ENCODE data around the gene NOVA2.

NOVA2 gene

DNA sequence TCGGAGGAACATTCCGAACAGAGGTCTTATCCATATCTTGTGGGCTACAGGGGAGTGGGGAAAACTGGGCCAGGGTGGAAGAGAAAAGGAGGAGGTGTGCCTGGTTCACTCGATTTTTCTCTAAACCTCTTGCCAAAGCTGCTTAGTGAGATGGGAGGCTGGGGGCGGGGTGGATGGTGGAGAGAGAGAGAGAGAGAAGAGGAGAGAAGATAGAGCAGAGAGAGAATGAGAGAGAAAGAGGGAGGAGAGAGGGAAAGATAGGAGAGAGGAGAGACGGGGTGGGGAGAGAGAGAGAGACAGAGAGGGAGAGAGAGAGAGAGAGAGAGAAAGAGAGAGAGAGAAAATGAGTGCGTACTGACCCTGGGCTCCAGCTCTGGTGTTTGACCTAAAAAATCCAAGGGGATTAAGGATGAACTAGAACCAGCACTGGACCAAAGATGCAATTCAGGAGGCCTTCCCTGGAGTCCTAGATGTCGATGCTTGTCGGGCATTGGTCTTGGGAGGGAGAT lies 14.1 kb downstream of the NOVA2 start:
- DNase-seq: no peak

DNA sequence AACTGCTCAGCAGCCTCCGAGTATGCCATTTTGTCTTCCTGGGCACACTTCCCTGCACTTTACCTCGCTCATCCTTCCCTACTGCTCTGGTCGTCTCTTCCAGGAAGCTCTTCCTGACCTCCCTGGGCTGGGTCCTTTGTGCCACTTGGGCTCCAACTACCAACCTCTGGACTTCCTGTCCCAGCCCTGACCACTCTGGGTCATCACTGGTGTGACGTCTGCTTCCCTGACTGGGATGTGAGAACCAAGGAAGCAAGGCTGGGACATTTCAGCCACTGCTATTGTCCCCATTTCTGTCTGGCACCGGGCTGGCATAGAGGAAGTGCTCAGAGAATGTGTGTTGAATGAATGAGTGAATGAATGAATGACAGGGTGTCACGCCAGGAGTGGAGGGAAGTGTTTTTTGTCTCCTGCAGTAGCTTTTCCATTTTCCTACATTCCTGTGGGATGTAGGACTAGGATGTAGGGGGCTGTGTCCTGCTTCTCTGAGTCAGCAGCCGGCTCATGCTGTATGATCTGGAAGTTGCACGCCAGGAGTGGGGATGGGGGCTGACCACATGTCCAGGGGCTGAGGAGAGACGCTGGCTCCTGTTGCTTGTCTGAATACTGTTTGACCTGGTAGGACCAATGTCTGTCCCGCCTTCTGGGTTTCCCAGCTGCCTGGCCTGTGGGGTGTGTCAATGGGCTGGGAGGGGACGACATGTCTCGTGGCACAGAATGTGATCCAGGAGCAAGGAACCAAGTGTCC lies 14.7 kb downstream of the NOVA2 start:
- DNase-seq: no peak

DNA sequence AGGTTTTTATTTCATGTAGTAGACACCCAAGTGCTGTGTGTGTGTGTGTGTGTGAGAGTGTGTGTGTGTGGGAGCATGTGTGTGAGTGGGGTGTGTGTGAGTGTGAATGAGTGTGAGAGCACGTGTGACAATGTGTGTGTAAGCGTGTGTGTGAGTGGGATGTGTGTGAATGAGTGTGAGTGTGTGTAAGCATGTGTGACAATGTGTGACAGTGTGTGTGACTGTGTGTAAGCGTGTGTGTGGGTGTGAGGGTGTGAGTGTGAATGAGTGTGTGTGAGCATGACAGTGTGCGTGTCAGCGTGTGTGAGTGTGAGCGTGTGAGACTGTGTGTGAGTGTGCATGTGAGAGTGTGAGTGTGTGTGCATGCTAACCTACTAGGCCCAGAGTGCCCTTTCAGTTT lies 15.3 kb downstream of the NOVA2 start:
- no peak for DNase-seq

DNA sequence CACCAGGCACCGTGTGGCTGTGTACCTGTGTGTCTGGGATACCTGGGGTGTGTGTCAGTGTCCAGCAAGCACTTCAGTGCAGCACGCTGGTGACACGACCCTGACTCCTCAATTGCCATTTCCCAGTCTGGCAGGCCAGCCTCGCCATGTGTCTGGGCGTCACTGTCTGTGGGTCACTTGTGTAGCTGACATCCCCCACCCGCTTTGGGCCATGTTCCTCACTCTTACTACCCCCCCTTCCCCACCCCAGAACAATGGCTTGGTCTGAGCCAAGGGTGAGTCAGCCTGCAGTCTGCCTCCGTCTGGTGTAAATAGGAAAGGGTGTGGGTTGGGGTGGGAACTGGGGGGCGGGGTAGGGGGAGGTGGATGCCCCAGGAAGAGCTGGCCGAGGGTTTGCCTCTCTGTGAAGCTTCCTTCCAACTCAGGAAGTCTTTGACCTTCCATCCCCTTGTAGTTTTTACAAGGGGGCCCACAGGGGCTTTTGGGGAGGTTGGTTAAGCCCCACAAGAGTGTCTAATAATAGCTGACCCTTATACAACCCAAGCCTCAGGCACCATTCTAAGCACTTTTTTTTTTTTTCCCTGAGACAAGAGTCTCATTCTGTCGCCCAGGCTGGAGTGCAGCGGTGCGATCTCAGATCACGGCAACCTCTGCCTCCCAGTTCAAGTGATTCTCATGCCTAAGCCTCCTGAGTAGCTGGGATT lies 17.6 kb downstream of the NOVA2 start:
- DNase-seq: no peak

DNA sequence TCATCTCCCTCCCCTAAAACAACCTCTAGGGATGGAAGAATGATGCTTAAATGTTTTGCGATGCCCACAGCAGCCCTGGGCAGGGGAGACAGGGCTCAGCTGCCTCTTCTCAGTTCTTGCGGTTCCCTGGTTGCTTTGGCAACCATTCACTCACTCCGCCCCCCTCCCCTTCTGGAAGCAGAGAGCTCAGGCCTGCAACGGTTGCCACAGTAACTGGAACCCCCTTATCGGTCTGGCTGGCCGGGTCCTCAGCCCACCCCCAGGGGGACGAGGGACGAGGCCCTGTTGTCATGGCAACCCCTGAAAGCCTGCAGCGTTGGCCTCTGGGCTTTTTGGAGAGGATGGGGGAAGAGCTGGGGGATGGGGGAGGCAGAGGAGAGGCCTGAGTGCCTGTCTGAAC lies 19.5 kb downstream of the NOVA2 start:
- DNase-seq: no peak

DNA sequence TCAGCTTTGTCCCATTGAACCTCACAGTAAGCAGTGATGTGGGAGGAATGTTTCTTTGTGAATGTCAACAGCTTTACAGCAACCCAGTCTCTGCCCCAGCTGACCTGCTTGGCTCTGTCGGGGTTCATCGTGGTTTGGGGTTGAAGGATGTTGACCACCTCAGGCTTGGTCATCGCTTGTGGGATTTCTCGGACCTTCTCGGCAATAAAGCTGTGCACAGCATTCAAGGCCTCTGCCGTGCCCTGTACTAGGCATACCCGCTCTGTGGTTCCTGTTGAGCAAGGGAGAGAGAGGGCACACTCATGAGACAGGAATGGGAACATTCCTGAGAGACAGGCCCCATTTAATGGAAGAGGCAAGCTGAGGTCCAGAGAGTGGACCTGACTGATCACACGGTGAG lies 20.0 kb downstream of the NOVA2 start:
- DNase-seq: no peak

DNA sequence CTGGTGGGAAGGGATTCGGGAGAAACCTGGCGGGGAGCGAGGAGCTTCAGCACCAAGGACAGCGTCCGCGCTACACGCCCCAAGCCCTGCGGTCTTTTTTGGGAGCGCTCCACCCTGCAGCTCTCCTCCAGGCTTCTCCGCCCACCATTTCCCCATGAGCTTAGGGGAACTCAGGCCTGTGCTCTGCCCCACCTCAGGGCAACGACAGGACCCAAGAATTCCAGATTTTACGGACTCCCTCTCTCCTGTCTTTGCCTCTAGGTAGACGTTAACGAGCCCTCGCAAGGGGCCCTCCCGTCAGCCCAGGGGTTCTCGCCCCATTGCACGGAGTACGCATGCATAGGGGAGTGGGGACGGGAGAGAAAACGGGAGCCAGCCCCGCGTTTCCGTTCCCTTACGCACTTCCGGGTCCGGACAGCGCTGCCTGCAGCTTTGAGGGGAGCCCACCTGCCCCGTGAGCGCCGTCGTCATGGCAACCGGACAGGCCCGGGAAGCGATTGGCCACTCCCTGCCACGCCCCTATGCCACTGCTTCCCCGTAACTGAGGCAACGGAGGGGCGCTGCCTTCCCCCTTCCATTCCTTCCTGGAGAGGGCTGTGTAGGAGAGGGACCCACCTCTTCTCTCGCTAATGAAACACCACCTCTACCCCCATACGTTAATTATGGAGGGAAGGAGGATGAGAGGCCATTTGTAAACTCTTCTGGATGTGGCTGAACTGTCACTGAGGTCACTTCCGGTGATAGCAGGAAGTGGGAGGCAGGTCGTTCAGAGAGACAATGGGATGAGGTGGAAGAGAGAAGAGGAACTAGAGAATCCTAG lies 20.8 kb downstream of the NOVA2 start:
- DNase-seq: no peak

DNA sequence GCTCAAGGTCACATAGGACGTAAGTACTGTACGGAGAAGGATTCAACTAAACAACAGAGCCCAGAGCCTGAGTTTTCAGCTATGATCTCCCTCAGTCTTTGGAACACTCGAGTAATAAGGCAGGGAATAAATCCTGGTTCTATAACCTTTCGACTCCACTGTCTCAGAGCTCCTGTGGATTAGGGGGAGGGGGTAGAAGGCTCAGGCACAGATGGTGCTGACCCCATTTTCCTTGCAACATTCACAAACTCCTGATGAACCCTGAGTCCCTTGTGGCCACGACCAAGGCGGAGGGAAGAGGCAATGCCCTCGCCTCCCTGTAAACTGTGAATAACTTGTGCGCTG lies 21.4 kb downstream of the NOVA2 start:
- DNase-seq: no peak

DNA sequence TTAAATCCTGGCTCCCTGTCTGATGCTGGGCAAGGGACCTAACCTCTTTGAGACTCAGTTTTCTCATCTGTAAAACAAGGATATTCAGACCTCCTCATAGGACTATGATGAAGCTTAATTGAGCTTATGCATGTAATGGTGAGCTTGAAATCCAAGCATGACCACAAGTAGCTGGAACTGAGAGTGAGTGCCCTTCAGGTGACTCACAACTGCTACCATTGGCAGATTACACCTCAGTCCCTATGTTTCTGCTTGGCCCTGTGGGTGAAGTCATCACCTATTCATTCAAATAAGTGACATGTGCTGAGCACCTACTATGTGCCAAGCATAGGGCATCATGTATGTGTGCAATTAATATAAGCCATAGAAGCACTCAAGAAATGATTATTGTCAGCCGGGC lies 25.7 kb downstream of the NOVA2 start:
- no peak for DNase-seq

DNA sequence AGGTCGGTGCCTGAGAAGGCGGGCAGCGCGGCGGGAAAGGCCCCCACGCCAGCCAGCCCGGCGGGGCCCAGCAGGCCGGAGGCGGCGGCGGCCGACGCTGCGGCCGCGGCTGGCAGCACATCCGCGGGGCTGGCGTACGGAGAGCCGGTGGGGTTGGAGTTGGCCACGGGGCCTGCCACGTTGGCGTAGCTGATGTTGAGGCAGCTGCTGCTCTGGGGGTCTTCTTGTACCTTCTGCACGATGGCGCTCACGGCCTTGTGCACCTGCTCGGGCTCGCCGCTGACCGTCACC lies 33.2 kb downstream of the NOVA2 start:
- DNase-seq: no peak

DNA sequence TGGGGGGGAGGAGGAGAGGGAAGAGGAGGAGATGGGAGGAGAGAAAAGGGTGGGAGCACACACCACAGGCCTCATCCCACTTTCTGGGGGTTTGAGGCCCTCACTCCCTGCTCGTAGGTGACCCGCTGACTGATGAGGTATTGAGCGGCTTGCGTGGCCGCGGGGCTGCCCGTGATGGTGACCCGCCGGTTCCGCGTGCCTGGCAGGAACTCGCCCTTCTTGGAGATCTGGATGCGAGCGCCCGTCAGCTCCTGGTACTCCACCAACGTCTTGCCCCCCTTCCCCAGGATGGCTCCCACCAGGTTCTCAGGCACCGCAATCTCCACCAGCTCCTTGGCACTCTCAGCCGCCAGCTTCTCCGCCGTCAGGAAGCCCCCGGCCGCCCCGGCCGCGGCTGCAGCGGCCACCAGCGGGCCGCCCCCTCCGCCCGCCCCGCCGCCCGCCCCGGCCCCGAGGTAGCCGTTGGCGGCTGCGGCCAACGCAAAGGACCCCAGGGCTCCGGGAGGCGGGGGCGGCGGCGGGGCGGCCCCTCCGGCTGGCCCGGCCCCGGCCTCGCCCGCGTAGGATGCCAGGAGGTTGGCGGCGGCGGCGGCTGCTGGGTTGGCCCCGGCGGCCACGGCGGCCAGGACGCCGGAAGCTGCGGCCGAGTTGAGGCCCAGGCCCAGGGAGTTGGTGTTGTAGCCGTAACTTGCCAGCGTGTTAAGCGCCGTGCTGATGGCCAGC lies 33.7 kb downstream of the NOVA2 start:
- no peak for DNase-seq

DNA sequence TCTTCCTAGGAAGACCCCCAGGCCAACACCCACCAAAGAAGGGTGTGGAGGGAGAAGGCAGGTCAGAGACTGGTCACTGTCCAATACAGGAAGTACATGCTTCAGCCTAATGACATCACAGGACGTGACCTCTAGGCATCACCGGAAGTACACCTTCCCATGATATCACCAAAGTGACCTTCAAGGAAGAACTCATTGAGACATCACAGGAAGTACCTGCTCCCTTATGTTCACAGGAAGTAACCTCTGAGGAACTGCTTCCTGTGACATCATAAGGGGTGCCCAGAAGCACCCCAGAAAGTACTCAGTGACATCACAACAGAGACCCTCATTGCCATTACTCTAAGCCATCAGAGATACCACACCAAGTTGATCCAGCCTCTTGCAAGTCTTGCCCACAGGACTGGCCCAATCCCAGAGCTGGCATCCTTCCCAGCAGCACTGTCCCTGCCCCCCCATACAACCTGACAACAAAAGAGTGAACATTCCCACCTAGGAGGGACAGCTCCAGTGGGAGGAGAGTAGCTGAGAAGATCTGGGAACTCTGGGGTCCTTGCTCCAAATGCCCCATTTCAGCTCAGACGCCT lies 34.8 kb downstream of the NOVA2 start:
- no peak for DNase-seq

DNA sequence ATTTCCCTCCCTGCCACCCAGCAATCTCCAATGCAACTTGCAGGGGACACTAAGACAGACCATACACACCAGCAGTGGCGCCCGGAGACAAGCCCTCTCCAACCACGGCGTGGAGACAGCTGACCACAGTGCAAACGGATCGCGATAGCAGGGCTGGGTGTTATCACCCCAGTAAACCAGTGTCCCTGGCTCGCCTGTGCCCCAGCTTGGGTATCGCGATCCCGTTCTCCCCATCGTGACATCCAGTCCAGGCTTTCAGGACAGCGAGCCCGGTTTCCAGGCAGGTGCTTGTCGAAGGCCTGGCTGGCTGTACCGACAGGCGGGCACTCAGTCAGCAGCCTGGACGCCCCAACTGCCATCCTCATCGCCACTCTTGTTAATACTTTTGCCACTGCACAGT lies 38.4 kb downstream of the NOVA2 start:
- DNase-seq: no peak

DNA sequence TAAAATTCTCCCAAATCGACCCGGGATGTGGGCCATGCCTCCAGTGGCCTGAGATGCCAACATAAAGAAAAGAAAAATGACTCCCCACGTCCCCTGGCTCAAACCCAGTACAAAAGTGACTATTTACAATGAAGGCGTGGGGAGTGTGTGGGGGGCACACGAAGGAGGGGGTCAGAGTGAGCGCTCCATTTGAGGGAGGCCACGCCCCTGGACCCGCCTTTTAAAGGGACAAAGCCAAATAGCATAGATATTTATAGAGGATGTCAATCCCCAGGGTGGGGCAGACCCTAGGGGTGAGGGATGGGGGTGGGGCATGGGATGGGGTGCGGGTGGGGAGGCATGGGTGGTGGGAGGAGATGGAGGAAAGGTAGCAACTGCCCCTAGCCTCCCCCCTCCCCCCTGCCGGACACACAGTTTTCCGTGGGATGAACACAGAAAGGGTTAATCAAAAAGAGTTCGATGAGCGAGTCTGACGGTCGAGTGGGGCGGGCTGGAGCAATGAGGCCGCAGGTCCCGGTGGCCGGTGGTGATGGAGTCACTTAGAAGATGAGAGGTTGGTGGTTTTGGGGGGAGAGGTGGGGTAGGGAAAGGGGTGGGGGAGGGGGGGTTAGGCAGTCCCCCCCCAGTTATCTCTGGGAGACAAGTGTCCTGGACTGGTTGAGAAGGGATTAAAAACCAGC lies 39.0 kb downstream of the NOVA2 start:
- no peak for DNase-seq

DNA sequence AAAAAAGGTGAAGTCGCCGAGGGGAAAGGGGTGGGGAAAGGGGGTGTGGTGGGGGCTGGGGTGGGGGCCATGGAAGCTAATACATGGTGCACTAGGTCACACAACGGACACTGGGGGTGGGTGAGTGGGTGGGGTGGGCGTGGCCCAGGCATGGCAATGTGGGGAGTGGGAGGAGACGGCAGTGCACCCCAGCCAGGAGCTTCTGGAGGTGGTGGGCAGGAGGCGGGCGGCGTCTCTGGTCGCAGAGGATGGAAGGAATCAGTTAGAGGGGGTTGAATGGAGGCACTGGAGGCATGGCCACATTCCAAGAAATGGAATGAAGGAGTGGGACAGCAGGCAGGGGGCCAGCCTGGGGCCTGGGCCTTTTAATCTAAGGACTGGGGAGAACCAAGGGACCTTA lies 39.9 kb downstream of the NOVA2 start:
- no peak for DNase-seq

DNA sequence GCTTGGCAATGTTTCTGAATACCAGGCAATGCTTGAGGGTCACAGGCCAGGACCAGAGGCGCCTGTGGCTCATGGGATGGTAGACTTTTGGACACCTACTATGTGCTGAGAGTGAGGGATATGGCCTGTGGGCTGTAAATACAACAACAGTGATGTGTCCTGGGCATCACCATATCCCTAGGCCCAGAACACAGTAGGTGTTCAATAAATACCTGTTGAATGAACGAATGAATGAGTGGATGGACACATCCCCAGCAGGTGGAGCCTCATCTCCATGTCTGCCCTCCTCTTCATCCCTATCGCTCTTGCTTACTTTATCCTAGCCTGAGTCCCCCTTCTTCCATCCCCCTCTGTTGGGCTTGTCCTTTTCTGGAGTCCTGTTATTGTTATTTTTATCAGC lies 42.6 kb downstream of the NOVA2 start:
- DNase-seq: no peak

DNA sequence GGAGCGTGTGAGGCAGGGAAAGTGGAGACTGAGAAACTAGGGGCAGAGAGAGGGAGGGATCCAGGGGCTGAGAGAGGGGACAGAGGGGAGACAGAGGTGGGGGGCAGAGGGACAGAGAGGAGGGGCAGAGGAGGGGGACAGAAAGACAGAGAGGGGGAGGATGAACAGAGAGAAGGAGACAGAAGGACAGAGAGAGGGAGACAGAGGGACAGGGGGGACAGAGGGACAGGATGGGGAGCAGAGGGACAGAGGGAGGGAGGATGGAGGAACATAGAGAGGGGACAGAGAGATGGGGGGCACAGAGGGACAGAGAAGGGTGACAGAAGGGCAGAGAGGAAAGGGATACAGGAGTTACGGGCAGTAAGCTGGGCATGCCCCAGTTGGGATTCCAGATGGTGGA lies 44.4 kb downstream of the NOVA2 start:
- no peak for DNase-seq

DNA sequence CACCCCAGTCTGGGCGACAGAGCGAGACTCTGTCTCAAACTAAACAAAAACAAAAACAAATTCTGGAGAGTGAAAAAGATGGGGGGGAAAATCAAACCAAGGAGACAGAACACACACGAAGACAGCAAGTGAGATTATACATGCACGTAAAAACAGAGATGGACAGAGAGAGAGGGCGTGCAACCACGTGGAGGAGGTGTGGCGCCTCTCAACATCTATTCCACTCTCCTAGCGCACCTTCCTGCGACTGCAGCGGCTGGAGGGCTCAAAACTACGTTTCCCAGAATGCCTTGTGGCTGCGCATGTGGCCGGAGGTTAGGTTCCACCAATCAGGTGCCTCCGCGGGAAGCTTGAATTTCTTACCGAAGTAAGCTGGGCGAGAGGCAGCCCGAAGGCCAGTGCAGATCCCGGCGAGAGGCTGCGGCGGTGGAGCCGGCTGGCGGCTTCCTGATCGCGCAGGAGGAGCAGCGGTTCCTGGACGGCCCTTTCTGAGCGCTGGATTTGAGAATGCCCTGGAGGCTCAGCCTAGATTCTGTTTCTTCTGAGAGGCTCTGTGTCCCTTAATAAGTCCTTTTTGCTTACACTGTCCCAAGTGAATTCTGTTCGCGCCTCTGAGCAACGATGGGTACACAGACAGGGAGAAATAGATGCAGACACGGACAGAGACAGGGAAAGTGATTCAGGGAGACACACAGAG lies 46.0 kb downstream of the NOVA2 start:
- peak; percentile 83 for DNase-seq

DNA sequence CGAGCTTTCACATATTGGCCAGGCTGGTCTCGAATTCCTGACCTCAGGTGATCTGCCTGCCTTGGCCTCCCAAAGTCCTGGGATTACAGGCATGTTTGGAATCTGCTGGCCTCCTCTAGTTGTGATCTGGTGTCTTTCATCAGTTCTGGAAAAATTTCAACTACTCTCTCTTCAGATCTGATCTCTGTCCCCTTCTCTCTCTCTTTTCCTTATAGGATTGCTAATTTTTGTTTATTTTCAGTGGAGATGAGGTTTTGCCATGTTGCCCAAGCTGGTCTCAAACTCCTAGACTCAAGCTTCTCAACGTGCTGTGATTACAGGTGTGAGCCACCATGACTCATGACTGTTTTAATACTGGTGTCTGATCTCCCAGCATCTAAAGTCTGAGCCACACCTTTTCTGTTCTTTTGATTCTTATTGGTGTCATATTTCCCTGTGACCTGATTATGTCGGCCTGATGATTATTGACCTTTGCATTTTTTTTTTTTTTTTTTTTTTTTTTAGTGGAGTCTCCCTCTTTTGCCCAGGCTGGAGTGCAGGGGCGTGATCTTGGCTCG lies 48.7 kb downstream of the NOVA2 start:
- DNase-seq: no peak

DNA sequence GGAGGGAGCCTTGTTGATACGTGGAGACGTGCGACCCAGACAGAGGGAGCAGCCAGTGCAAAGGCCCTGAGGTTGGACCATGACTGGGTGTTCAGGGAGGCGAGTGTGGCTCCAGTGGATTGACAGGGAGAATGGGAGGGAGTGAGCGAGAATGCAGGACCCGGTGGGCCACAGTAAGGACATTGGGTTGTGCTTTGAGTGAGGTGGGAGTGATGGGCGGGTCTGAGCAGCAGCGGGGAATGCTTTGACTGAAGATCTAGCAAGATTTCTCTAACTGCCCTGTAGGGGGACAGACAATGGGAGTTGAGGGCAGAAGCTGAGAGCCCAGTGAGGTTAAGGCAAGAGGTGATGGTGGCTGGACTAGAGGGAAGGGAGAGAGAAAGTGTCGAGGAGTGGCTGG lies 51.4 kb downstream of the NOVA2 start:
- no peak for DNase-seq

DNA sequence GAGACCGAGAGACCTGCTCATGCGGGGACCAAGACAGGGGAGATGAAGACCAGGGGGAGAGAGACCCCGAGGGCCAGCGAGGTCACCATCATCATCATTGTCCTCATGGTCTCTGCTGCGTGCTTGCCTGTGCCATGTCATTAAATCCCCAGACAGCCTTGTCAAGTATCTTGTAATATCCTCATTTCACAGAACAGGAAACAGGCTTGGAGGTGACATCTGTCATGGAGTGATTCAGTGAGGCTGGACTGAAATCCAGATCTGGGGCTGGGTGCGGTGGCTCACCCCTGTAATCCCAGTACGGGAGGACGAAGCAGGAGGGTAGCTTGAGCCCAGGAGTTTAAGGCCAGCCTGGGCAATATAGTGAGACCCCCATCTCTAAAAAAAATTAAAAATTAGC lies 53.2 kb downstream of the NOVA2 start:
- DNase-seq: no peak
